ENCODE measurements around the gene MVP. TPM values are rescaled to one million over a fixed set of nuclear protein-coding genes. Genes with fewer than 3 reads are reported as not detected.
"Not testable (repeated sequence)": the region's sequence is repeated elsewhere in the genome, so short reads cannot be mapped to it uniquely, and the experiment has no call there.

Gene MVP
- total and polyA plus RNA-seq, 4 donors = 150 to 322 (median 253) TPM

GRCh38 chr16:29777576-29778350 lies 42.5 kb upstream of the MVP start, which contains the start of gene ZG16:
ZG16 (plus strand) TSS chr16:29778256; CDS start chr16:29779267, 1,011 bp downstream.
- H3K4me3 ChIP-seq = no peak within 1 kb of the TSS
- no peak for TF ChIP-seq CTCF (IDR thresholded peaks at IDR 0.05; ENCODE audit: control extremely low read depth, extremely low read depth)
- no peaks in the 10 kb centered on the region for H3K4me1 ChIP-seq (ENCODE audit: control insufficient read depth in 5 of 5, insufficient read depth in 5 of 5, low read length in 5 of 5)
- no peaks in the 10 kb centered on the region for H3K27me3 ChIP-seq (ENCODE audit: control insufficient read depth in 3 of 3, insufficient read depth in 3 of 3, low read length in 2 of 3)
- 79 to 92% methylated on average over 10 of the region's 10 CpGs for WGBS, 2 donors
- no peak for ATAC-seq (ENCODE audit: insufficient read depth, low FRiP score)
- no peak for DNase-seq
- no peak within 1 kb of the TSS for H3K27ac ChIP-seq (ENCODE audit: low read depth in 1 of 2, low read length in 1 of 2)
- H3K9ac ChIP-seq (ENCODE audit: insufficient read depth in 1 of 2, low read length in 2 of 2) = no peak within 1 kb of the TSS
- H3K36me3 ChIP-seq (ENCODE audit: control insufficient read depth in 4 of 4, insufficient read depth in 4 of 4, low read length in 4 of 4) = no peaks in the 10 kb centered on the region
- no peaks in the 10 kb centered on the region for H3K9me3 ChIP-seq (ENCODE audit: control insufficient read depth in 4 of 4, insufficient read depth in 3 of 4, low read length in 3 of 4)

- Histone ChIP-seq H3K4me1 (ENCODE audit: control insufficient read depth in 5 of 5, insufficient read depth in 5 of 5, low read length in 5 of 5) (peaks cover 0 to 3% (median 0%) of the 10 kb centered on the region in 5 donors), H3K9me3 (ENCODE audit: control insufficient read depth in 4 of 4, insufficient read depth in 3 of 4, low read length in 3 of 4) (no peaks in the 10 kb centered on the region), H3K9ac (ENCODE audit: insufficient read depth in 1 of 2, low read length in 2 of 2) (no peak overlapping the region), H3K27me3 (ENCODE audit: control insufficient read depth in 3 of 3, insufficient read depth in 3 of 3, low read length in 2 of 3) (no peaks in the 10 kb centered on the region), H3K4me3 (no peak overlapping the region), H3K36me3 (ENCODE audit: control insufficient read depth in 4 of 4, insufficient read depth in 4 of 4, low read length in 4 of 4) (no peaks in the 10 kb centered on the region), H3K27ac (ENCODE audit: low read depth in 1 of 2, low read length in 1 of 2) (no peak overlapping the region)
- 56 to 78% methylated on average over 10 of the region's 10 CpGs for WGBS, 2 donors
- DNase-seq (no peak), ATAC-seq (ENCODE audit: insufficient read depth, low FRiP score) (no peak)
- TF ChIP-seq CTCF (IDR thresholded peaks at IDR 0.05; ENCODE audit: control extremely low read depth, extremely low read depth) = no peak
Observed at GRCh38 chr16:29779474-29779873, 40.8 kb upstream of the MVP start.

GRCh38 chr16:29783094-29783953 lies 36.9 kb upstream of the MVP start:
- DNase-seq = peak; percentile 35 to 71 (median 37)
- H3K9ac ChIP-seq (ENCODE audit: insufficient read depth in 1 of 2, low read length in 2 of 2); H3K27me3 ChIP-seq (ENCODE audit: control insufficient read depth in 3 of 3, insufficient read depth in 3 of 3, low read length in 2 of 3); H3K27ac ChIP-seq (ENCODE audit: low read depth in 1 of 2, low read length in 1 of 2); ATAC-seq (ENCODE audit: insufficient read depth, low FRiP score); H3K36me3 ChIP-seq (ENCODE audit: control insufficient read depth in 4 of 4, insufficient read depth in 4 of 4, low read length in 4 of 4); H3K4me1 ChIP-seq (ENCODE audit: control insufficient read depth in 5 of 5, insufficient read depth in 5 of 5, low read length in 5 of 5); H3K9me3 ChIP-seq (ENCODE audit: control insufficient read depth in 4 of 4, insufficient read depth in 3 of 4, low read length in 3 of 4); H3K4me3 ChIP-seq: not testable (repeated sequence)
- 62 to 85% methylated on average over 13 of the region's 13 CpGs for WGBS, 2 donors

GRCh38 chr16:29784157-29784556 lies 36.1 kb upstream of the MVP start:
- Histone ChIP-seq H3K4me3 (no peak overlapping the region), H3K4me1 (ENCODE audit: control insufficient read depth in 5 of 5, insufficient read depth in 5 of 5, low read length in 5 of 5) (peaks cover 0 to 5% (median 1%) of the 10 kb centered on the region in 5 donors), H3K9me3 (ENCODE audit: control insufficient read depth in 4 of 4, insufficient read depth in 3 of 4, low read length in 3 of 4) (no peaks in the 10 kb centered on the region), H3K27ac (ENCODE audit: low read depth in 1 of 2, low read length in 1 of 2) (no peak overlapping the region), H3K36me3 (ENCODE audit: control insufficient read depth in 4 of 4, insufficient read depth in 4 of 4, low read length in 4 of 4) (no peaks in the 10 kb centered on the region), H3K27me3 (ENCODE audit: control insufficient read depth in 3 of 3, insufficient read depth in 3 of 3, low read length in 2 of 3) (no peaks in the 10 kb centered on the region), H3K9ac (ENCODE audit: insufficient read depth in 1 of 2, low read length in 2 of 2) (no peak overlapping the region)
- no peak for DNase-seq
- WGBS, 2 donors = 95 to 98% methylated on average over 2 of the region's 2 CpGs
- no peak for ATAC-seq (ENCODE audit: insufficient read depth, low FRiP score)
- no peak for TF ChIP-seq CTCF (IDR thresholded peaks at IDR 0.05; ENCODE audit: control extremely low read depth, extremely low read depth)
